ENCODE data around the gene MTREX.

Gene MTREX

GRCh38 chr5:55343107-55343506, 35.3 kb downstream of the MTREX start:
- no peak for TF ChIP-seq CTCF (conservative IDR thresholded peaks at IDR 0.05)
- no peak overlapping the region; the same call in 1 of the 2 replicates for H3K27ac ChIP-seq

- peak overlapping the region; percentile 55 for H3K27ac ChIP-seq
- no peak for TF ChIP-seq CTCF (conservative IDR thresholded peaks at IDR 0.05)
Observed at GRCh38 chr5:55343609-55344008, 35.8 kb downstream of the MTREX start.

- peak; percentile 91 for TF ChIP-seq CTCF (conservative IDR thresholded peaks at IDR 0.05)
- peak overlapping the region; percentile 55 for H3K27ac ChIP-seq
Observed at GRCh38 chr5:55344392-55344992, 36.7 kb downstream of the MTREX start.

DNA sequence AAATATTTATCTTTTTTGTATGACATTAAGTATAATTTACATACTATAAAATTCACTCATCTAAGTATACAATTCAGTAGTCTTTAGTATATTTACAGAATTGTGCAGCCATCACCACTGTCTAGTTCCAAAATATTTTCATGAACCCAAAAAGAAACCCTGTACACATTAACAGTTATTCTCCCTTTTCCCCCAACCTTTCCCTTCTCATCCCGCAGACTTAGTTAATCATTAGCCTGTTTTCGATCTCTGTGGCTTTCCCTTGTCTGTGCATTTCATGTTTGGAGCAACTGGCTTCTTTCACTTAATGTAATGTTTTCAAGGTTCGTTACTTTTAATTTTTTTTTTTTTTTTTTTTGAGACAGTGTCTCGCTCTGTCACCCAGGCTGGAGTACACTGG, 37.5 kb downstream of the MTREX start:
- peak overlapping the region; percentile 32; the same call in 1 of the 2 replicates for H3K27ac ChIP-seq
- TF ChIP-seq CTCF (conservative IDR thresholded peaks at IDR 0.05), result no peak

DNA sequence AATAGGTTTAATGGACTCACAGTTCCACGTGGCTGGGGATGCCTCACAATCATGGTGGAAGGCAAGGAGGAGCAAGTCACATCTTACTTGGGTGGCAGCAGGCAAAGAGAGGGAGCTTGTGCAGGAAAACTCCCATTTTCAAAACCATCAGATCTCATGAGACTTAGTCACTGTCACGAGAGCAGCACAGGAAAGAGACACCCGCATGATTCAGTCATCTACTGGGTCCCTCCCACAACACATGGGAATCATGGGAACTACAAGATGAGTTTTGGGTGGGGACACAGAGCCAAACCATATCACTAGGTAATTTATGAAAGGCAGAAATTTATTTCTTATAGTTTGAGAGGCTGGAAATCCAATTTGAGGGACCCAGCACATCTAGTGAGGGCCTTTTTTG, 40.0 kb downstream of the MTREX start:
- no peak for TF ChIP-seq CTCF (conservative IDR thresholded peaks at IDR 0.05)
- no peak overlapping the region for H3K27ac ChIP-seq

- TF ChIP-seq CTCF (conservative IDR thresholded peaks at IDR 0.05), result no peak
- no peak overlapping the region for H3K27ac ChIP-seq
Observed at GRCh38 chr5:55350754-55351153, 43.0 kb downstream of the MTREX start.

GRCh38 chr5:55356896-55357295, 49.1 kb downstream of the MTREX start:
- no peak for TF ChIP-seq CTCF (conservative IDR thresholded peaks at IDR 0.05)
- H3K27ac ChIP-seq, result no peak overlapping the region

Data from VCaP (cell line).